K562 (cell line): ENCODE data around the gene ENG. TPM values are rescaled to one million over a fixed set of nuclear protein-coding genes. Genes with fewer than 3 reads are reported as not detected.

Experiments used
- ATAC-seq: fragments of 200-7000 bp; cut with Tn5 transposase; 3 replicates; pipeline ENCODE4 v1.9.1; 2020; ENCODE audit warnings: moderate library complexity
- BruUV-seq: library from RNA; stranded (reverse); fragments of 400-500 nt; replicated peaks from 2 replicates; lab custom pipeline; 2021; lab: Mats Ljungman, UMichigan
- CTCF ChIA-PET: fragments of 300-600 bp; formaldehyde crosslinking; extraction: SDS; loops from one replicate; lab custom pipeline; 2021; ENCODE audit warnings: low intra/inter-chr PET ratio; lab: Yijun Ruan, JAX
- POLR2A ChIA-PET: fragments of 300-600, 350-650 bp; sonication (Branson Sonifier 250); formaldehyde crosslinking; extraction: SDS; loops from one replicate; lab custom pipeline; 2021; ENCODE audit warnings: antibody characterized with exemption, inconsistent platforms; lab: Yijun Ruan, JAX
- DNase-seq, 4 experiments: peaks; one replicate each; pipeline versions ENCODE4 v3.0.0 to v3.0.0-alpha.2; 2011 to 2018; ENCODE audit warnings: low spot score in 3 of 4, mixed read lengths in 3 of 4; ENCODE audit errors: extremely low read depth in 1 of 4
- FAIRE-seq: peaks from 2 replicates; lab custom pipeline; 2011; peaks lifted over from hg19 to GRCh38; lab: Jason Lieb, UNC
- H2AFZ ChIP-seq: 2 replicates; pipeline ENCODE4 v1.6.0; 2011; ENCODE audit warnings: low read depth, low read length, control low read depth, inconsistent platforms
- H3K27ac ChIP-seq: fragments of 200-600 bp; 3 replicates; pipeline ENCODE4 v1.8.0; 2011; ENCODE audit warnings: low read depth, mild to moderate bottlenecking, control low read depth, inconsistent platforms, low read length, moderate library complexity, mixed read lengths; ENCODE audit errors: extremely low read depth
- H3K27me3 ChIP-seq, 2 experiments: fragments of 300-600 bp in 1 of 2; 2 replicates in 1 of 2; 3 replicates in 1 of 2; pipeline versions ENCODE4 v1.6.0 to v1.8.0; 2011; ENCODE audit warnings: inconsistent platforms in 2 of 2, low read length in 2 of 2, mild to moderate bottlenecking in 1 of 2, mixed read lengths in 1 of 2, moderate library complexity in 1 of 2; ENCODE audit not compliant: control insufficient read depth in 2 of 2, insufficient read depth in 2 of 2
- H3K36me3 ChIP-seq: fragments of 300-600 bp; 3 replicates; pipeline ENCODE4 v1.8.0; 2011; ENCODE audit warnings: mild to moderate bottlenecking, low read length, inconsistent platforms; ENCODE audit not compliant: control insufficient read depth, insufficient read depth
- H3K4me1 ChIP-seq, 2 experiments: fragments of 200-600 bp in 1 of 2; replicated peaks in 1 of 2; 2 replicates in 1 of 2; 3 replicates in 1 of 2; pipeline versions ENCODE4 v1.5.1 to v1.8.0; 2011; ENCODE audit warnings: inconsistent platforms in 2 of 2, low read length in 2 of 2, mild to moderate bottlenecking in 1 of 2, mixed read lengths in 1 of 2, moderate library complexity in 1 of 2; ENCODE audit not compliant: control insufficient read depth in 2 of 2, insufficient read depth in 2 of 2
- H3K4me2 ChIP-seq: 2 replicates; pipeline ENCODE4 v1.6.1; 2011; ENCODE audit warnings: low read length, control low read depth, inconsistent platforms, mixed read lengths; ENCODE audit not compliant: insufficient read depth
- H3K4me3 ChIP-seq: fragments of 200-600 bp; sonication (generic), shearing (Covaris generic); 2 replicates; pipeline ENCODE4 v1.5.1; 2016; ENCODE audit warnings: control low read depth, inconsistent platforms
- H3K79me2 ChIP-seq: fragments of 200-600 bp; 3 replicates; pipeline ENCODE4 v1.8.0; 2011; ENCODE audit warnings: low read length, inconsistent platforms; ENCODE audit not compliant: control insufficient read depth, insufficient read depth
- H3K9ac ChIP-seq, 2 experiments: 2 replicates each; pipeline versions ENCODE4 v1.6.0 to v1.6.1; 2011; ENCODE audit warnings: low read depth in 2 of 2, low read length in 2 of 2, control low read depth in 1 of 2, inconsistent platforms in 1 of 2, mild to moderate bottlenecking in 1 of 2, mixed read lengths in 1 of 2; ENCODE audit not compliant: insufficient read depth in 1 of 2
- H3K9me1 ChIP-seq: one replicate; pipeline ENCODE4 v1.6.0; 2011; ENCODE audit warnings: inconsistent platforms, mild to moderate bottlenecking, low read length, moderate library complexity; ENCODE audit not compliant: control insufficient read depth, insufficient read depth
- H3K9me3 ChIP-seq: replicated peaks from 2 replicates; pipeline ENCODE4 v1.5.1; 2011; ENCODE audit warnings: low read depth, low read length, inconsistent platforms; ENCODE audit not compliant: control insufficient read depth, insufficient read depth
- H4K20me1 ChIP-seq: replicated peaks from 2 replicates; pipeline ENCODE4 v1.6.1; 2011; ENCODE audit warnings: low read length, inconsistent platforms, mixed read lengths; ENCODE audit not compliant: control insufficient read depth, insufficient read depth
- ADNP ChIP-seq: fragments of 200-800 bp; sonication (Bioruptor generic); IDR thresholded peaks from 2 replicates; pipeline ENCODE4 v1.6.1; 2016; ENCODE audit warnings: missing genetic modification characterization, missing compliant biosample characterization
- ATF2 ChIP-seq: sonication (generic); formaldehyde crosslinking; IDR thresholded peaks from 2 replicates; pipeline ENCODE4 v1.8.1; 2022; ENCODE audit warnings: missing genetic modification reagents
- CBX1 ChIP-seq: sonication (generic); IDR thresholded peaks from 2 replicates; pipeline ENCODE4 v1.6.1; 2016; ENCODE audit warnings: antibody characterized with exemption, low read depth, mild to moderate bottlenecking
- CREBBP ChIP-seq: IDR thresholded peaks from one replicate; pipeline ENCODE4 v1.6.1; 2012; ENCODE audit warnings: low read depth, mild to moderate bottlenecking, control low read depth, inconsistent platforms, low read length
- ELF2 ChIP-seq: fragments of 250-450 bp; sonication (Bioruptor Pico); IDR thresholded peaks from 2 replicates; pipeline ENCODE4 v1.5.0; 2021; ENCODE audit warnings: mild to moderate bottlenecking
- ESRRA ChIP-seq: fragments of 450-650 bp; IDR thresholded peaks from 2 replicates; pipeline ENCODE4 v1.6.1; 2014; ENCODE audit warnings: low read depth, mild to moderate bottlenecking, moderate library complexity, borderline replicate concordance
- FOXP1 ChIP-seq: sonication (generic); formaldehyde crosslinking; IDR thresholded peaks from 2 replicates; pipeline ENCODE4 v1.8.0; 2022; ENCODE audit warnings: mild to moderate bottlenecking, missing genetic modification reagents
- GTF2A2 ChIP-seq: IDR thresholded peaks from 2 replicates; pipeline ENCODE4 v1.6.1; 2016; ENCODE audit warnings: mild to moderate bottlenecking, missing genetic modification characterization, missing compliant biosample characterization
- HDAC2 ChIP-seq: fragments of 450-650 bp; IDR thresholded peaks from 2 replicates; pipeline ENCODE4 v1.6.1; 2016; ENCODE audit warnings: mild to moderate bottlenecking
- HDGF ChIP-seq: fragments of 450-650 bp; IDR thresholded peaks from 2 replicates; pipeline ENCODE4 v1.6.1; 2016
- KAT8 ChIP-seq: fragments of 450-650 bp; IDR thresholded peaks from 2 replicates; pipeline ENCODE4 v1.6.1; 2016; ENCODE audit warnings: low read depth, mild to moderate bottlenecking
- KDM1A ChIP-seq, 2 experiments: fragments of 450-650 bp; IDR thresholded peaks; 2 replicates each; pipeline ENCODE4 v1.6.1; 2016; ENCODE audit warnings: mild to moderate bottlenecking in 2 of 2
- L3MBTL2 ChIP-seq: fragments of 450-650 bp; IDR thresholded peaks from 2 replicates; pipeline ENCODE4 v1.6.1; 2016; ENCODE audit warnings: mild to moderate bottlenecking, moderate library complexity
- RERE ChIP-seq: sonication (generic); formaldehyde crosslinking; IDR thresholded peaks from 2 replicates; pipeline ENCODE4 v1.8.0; 2023; ENCODE audit warnings: missing genetic modification reagents, mild to moderate bottlenecking, borderline replicate concordance
- SMC3 ChIP-seq: conservative IDR thresholded peaks from 2 replicates; pipeline ENCODE4 v1.6.1; 2011; ENCODE audit warnings: low read depth, low read length, improper control_type of control experiment; ENCODE audit not compliant: insufficient read depth
- XRCC5 ChIP-seq: fragments of 200-400 bp; formaldehyde crosslinking; IDR thresholded peaks from 2 replicates; pipeline ENCODE4 v1.6.1; 2017; ENCODE audit warnings: low read depth, mild to moderate bottlenecking, low read length
- ZFX ChIP-seq: sonication (generic); formaldehyde crosslinking; IDR thresholded peaks from 2 replicates; pipeline ENCODE4 v1.8.0; 2022; ENCODE audit warnings: mild to moderate bottlenecking, missing genetic modification reagents, moderate library complexity
- ZNF780A ChIP-seq: fragments of 250-450 bp; sonication (Bioruptor Pico); IDR thresholded peaks from 2 replicates; pipeline ENCODE4 v1.5.0; 2021; ENCODE audit warnings: mild to moderate bottlenecking
- ZSCAN29 ChIP-seq: fragments of 450-650 bp; IDR thresholded peaks from 2 replicates; pipeline ENCODE4 v1.6.1; 2017
- WGBS: fragments of 100-300 bp; shearing (Covaris generic); methylation state at CpG from one replicate; pipeline ENCODE4 v1.1.6; 2016; ENCODE audit warnings: low coverage, mixed read lengths; ENCODE audit not compliant: insufficient coverage; ENCODE audit errors: missing lambda C conversion rate; 5-methylcytosine and 5-hydroxymethylcytosine counted together
- in situ Hi-C: fragments of 300-500 bp; cut with MboI; formaldehyde crosslinking; loops from 4 replicates; pipeline ENCODE4 v1.15.0; 2018; ENCODE audit warnings: inconsistent platforms, mixed read lengths
- intact Hi-C: fragments of 100-400 bp; cut with micrococcal nuclease; formaldehyde crosslinking; loops from 2 replicates; pipeline ENCODE4 v1.14.2; 2022
- polyA plus RNA-seq, 8 experiments: library from polyadenylated mRNA; depleted of rRNA in 4 of 8; stranded (reverse) in 5 of 8; unstranded in 3 of 8; fragments of >200 nt; fragmentation: Nextera tagmentation in 2 of 8; fragmentation: Illumina TruSeq in 1 of 8; extraction: Ambion mirVana in 2 of 8; extraction: Trizol in 1 of 8; gene quantifications; 2 replicates each; pipeline versions ENCODE4 v1.2.1 to v1.2.3, GENCODE V29; 2011 to 2014; ENCODE audit warnings: inconsistent platforms in 1 of 8, missing spikeins in 1 of 8
- total RNA-seq, 7 experiments: library from RNA; depleted of rRNA in 6 of 7; stranded (reverse); fragments of >200 nt in 6 of 7; fragmentation: Illumina TruSeq in 2 of 7; extraction: Trizol in 2 of 7; gene quantifications; 2 replicates each; pipeline versions ENCODE4 v1.2.1 to v1.2.3, GENCODE V29; 2011 to 2021; ENCODE audit warnings: low replicate concordance in 1 of 7

Gene ENG
- total and polyA plus RNA-seq, 9 of the 15 experiments (the other 6 are each of a cell fraction or from before 2014, with no cell fraction given): 0.04 to 0.40 (median 0.14) TPM; not detected in 1

GRCh38 chr9:127772603-127773002 is 81.9 kb downstream of the ENG start:
- ATAC-seq (no peak), FAIRE-seq (no peak), DNase-seq (no peak)
- no peak overlapping the region for H3K4me2 ChIP-seq
- H3K4me3 ChIP-seq: no peak overlapping the region
- BruUV-seq: no TSS peak
- no peaks in the 10 kb centered on the region for H4K20me1 ChIP-seq
- H3K4me1 ChIP-seq: peaks cover 29 to 37% of the 10 kb centered on the region in 2 experiments
- ChIA-PET POLR2A (interaction anchor here (0.5 to 2.1 kb wide), 5 partner anchors 13 to 155 kb away, joined by 3 to 8 read pairs (median 4); partner anchors contain the start of gene CDK9), CTCF (no interaction called here)
- WGBS: 68% methylated on average over 5 of the region's 5 CpGs
- no peaks in the 10 kb centered on the region for H3K9me3 ChIP-seq
- no peaks in the 10 kb centered on the region for H3K27me3 ChIP-seq
- H2AFZ ChIP-seq: no peak overlapping the region
- no peaks in the 10 kb centered on the region for H3K79me2 ChIP-seq
- intact Hi-C loops: no loop called here
- H3K27ac ChIP-seq: no peak overlapping the region
- H3K36me3 ChIP-seq: no peaks in the 10 kb centered on the region
- no peaks in the 10 kb centered on the region for H3K9me1 ChIP-seq
- no peak overlapping the region for H3K9ac ChIP-seq
- in situ Hi-C loops: loop anchor here (25.0 kb wide), 1 partner anchor 590 kb away; the partner anchor contains the start of gene URM1
- TF ChIP-seq RERE: no peak
- TF ChIP-seq L3MBTL2: no peak
- TF ChIP-seq HDGF: no peak
- 0 out of 2 replicates have a peak, but pooled peaks have one; percentile 51 for TF ChIP-seq HDAC2
- no peak for TF ChIP-seq KAT8
- TF ChIP-seq KDM1A (IDR thresholded peaks at IDR 0.05): peak; percentile 19 to 47; a peak in 2 of 4 replicates
- no peak for TF ChIP-seq ZNF780A (CRISPR knock-in tag)
- no peak for TF ChIP-seq CREBBP
- no peak for TF ChIP-seq XRCC5
- peak; percentile 55; the same call in 1 of the 2 replicates for TF ChIP-seq ESRRA
- no peak for TF ChIP-seq ZFX
- TF ChIP-seq FOXP1 (CRISPR knock-in tag): no peak
- TF ChIP-seq ZSCAN29: no peak
- TF ChIP-seq ADNP: peak; percentile 61; the same call in 1 of the 2 replicates
- TF ChIP-seq CBX1: no peak
- no peak for TF ChIP-seq ATF2 (CRISPR knock-in tag)
- TF ChIP-seq ELF2: no peak
- TF ChIP-seq SMC3: no peak
- no peak for TF ChIP-seq GTF2A2
